ENCODE results near the gene ZNF74.
"Not testable (repeated sequence)": the region's sequence is repeated elsewhere in the genome, so short reads cannot be mapped to it uniquely, and the experiment has no call there.

DNA sequence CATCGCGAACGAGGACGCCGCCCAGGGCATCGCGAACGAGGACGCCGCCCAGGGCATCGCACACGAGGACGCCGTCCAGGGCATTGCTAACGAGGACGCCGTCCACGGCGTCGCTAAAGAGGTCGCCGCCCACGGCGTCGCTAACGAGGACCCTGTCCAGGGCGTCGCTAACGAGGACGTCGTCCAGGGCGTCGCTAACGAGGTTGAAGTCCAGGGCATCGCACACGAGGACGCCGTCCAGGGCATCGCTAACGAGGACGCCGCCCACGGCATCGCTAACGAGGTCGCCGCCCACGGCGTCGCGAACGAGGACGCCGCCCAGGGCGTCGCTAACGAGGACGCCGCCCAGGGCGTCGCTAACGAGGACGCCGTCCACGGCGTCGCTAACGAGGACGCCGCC is 36.0 kb upstream of the ZNF74 start:
- TF ChIP-seq CEBPB (IDR thresholded peaks at IDR 0.05); REST (IDR thresholded peaks at IDR 0.05); POLR2A (IDR thresholded peaks at IDR 0.05; ENCODE audit: low read length); CTCF (IDR thresholded peaks at IDR 0.05); CBX8 (IDR thresholded peaks at IDR 0.05); NR3C1 (IDR thresholded peaks at IDR 0.05); EP300 (IDR thresholded peaks at IDR 0.05); RAD21 (conservative IDR thresholded peaks at IDR 0.05 in 1 of 2, IDR thresholded peaks at IDR 0.05 in 1 of 2): not testable (repeated sequence)
- TF ChIP-seq CHD4 (IDR thresholded peaks at IDR 0.05; ENCODE audit: borderline replicate concordance), result peak; percentile 16; the same call in 1 of the 2 replicates
